ENCODE measurements around the gene CALU.

CALU gene

DNA sequence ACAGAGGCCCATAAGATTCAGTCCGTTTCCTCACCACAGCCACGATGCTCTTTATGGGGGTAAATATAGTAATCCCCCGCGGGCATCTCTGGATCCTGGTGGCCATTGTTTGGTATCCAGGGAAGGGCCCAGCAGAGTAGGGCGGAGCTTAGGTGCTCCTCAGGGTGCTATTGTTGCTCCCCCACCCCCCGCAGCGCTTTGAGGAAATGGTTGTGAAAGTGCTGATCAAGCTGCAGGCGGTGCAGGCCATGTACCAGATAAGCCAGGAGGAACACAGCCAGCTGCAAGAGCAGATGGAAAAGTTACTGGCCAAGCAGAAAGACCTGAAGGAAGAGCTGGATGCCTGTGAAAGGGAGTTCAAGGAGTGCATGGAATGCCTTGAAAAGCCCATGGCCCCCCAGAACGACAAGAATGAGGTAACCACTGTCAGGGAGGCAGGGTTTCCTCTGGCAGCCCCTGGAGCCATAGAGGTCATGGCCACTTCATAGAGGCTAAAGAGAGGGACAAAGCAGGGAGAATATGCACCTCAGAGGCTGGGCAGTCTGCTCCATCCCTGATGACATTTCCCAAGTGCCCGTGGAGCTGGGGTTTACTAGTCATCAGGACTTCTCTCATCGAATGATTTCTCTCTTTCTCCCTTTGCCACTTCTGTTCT, 73.5 kb downstream of the CALU start:
- DNase-seq = peak; percentile 37

DNA sequence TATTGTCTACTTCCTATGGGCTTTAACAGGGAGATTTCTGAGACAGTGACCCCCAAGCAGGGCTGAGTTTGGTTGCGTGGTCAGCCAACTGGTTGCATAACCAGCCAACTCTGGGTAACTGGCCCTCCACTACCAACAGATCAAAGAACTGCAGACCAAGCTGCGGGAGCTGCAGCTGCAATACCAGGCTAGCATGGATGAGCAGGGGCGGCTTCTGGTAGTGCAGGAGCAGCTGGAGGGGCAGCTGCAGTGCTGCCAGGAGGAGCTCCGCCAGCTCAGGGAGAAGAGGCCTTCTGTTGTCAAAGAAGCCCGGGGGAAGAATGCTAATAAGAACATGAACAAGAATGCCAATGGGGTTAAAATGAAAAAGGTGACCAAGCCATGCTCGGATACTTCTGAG, 75.3 kb downstream of the CALU start:
- no peak for DNase-seq

DNA sequence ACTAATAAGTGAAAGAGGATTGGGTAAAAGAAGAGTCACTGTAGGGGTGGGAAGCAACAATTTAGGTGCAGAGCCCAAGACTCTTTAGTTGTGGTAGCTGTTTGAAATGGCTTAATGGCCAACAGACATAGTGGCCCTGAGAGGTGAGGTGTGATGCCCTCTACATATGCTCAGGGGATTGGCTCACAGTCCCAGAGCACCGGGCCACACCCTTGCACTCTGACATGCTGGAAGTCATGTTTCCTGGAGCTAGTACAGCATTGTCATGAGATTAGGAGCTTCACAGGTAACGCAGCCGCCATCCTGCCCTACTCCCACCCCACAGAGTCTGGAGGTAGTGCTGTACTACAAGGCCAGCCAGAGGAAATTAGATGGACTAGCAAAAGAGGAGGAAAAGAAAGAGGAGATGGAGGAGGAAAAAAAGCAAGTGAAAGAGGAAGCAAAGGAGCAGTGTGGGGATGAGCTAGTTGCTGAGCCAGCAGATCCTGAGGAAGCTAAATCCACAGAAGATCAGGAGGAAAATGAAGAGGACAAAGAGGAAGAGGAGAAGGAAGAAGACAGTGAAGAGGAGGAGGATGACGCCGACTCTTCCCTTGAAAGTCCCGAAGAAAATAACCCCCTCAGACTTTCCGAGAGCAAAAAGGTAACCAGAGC, 76.3 kb downstream of the CALU start:
- DNase-seq = no peak

DNA sequence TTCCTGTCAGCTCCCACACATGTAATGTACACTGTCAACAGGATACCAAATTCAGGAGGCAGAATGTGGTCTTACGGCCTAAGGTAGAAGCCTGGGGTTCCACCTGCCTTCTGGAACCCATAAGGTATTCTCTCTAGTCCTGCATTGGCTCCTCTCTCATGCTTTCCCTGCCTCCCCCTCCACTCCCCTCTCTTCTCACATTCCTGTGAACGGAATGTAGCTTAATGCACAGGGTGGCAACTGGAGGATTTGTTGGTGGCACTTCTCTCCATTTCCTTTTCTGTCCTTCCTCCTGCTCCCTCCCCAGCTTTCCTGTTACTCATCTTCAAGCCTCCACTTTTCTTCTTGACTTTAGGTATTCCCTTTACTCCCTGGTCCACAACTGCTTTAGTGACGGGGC, 79.5 kb downstream of the CALU start:
- DNase-seq = no peak

Data from NCI-H1092 (cell line).